K562 (cell line): ENCODE measurements around the gene ICA1. TPM values are rescaled to one million over a fixed set of nuclear protein-coding genes. Genes with fewer than 3 reads are reported as not detected.

Source experiments
- ATAC-seq: fragments of 200-7000 bp; cut with Tn5 transposase; 3 replicates; pipeline ENCODE4 v1.9.1; 2020; ENCODE audit warnings: moderate library complexity
- BruUV-seq: library from RNA; stranded (reverse); fragments of 400-500 nt; replicated peaks from 2 replicates; lab custom pipeline; 2021; lab: Mats Ljungman, UMichigan
- CTCF ChIA-PET: fragments of 300-600 bp; formaldehyde crosslinking; extraction: SDS; loops from one replicate; lab custom pipeline; 2021; ENCODE audit warnings: low intra/inter-chr PET ratio; lab: Yijun Ruan, JAX
- POLR2A ChIA-PET: fragments of 300-600, 350-650 bp; sonication (Branson Sonifier 250); formaldehyde crosslinking; extraction: SDS; loops from one replicate; lab custom pipeline; 2021; ENCODE audit warnings: antibody characterized with exemption, inconsistent platforms; lab: Yijun Ruan, JAX
- DNase-seq, 4 experiments: peaks; one replicate each; pipeline versions ENCODE4 v3.0.0 to v3.0.0-alpha.2; 2011 to 2018; ENCODE audit warnings: low spot score in 3 of 4, mixed read lengths in 3 of 4; ENCODE audit errors: extremely low read depth in 1 of 4
- FAIRE-seq: peaks from 2 replicates; lab custom pipeline; 2011; peaks lifted over from hg19 to GRCh38; lab: Jason Lieb, UNC
- H2AFZ ChIP-seq: 2 replicates; pipeline ENCODE4 v1.6.0; 2011; ENCODE audit warnings: low read depth, low read length, control low read depth, inconsistent platforms
- H3K27ac ChIP-seq: fragments of 200-600 bp; 3 replicates; pipeline ENCODE4 v1.8.0; 2011; ENCODE audit warnings: low read depth, mild to moderate bottlenecking, control low read depth, inconsistent platforms, low read length, moderate library complexity, mixed read lengths; ENCODE audit errors: extremely low read depth
- H3K27me3 ChIP-seq, 2 experiments: fragments of 300-600 bp in 1 of 2; 2 replicates in 1 of 2; 3 replicates in 1 of 2; pipeline versions ENCODE4 v1.6.0 to v1.8.0; 2011; ENCODE audit warnings: inconsistent platforms in 2 of 2, low read length in 2 of 2, mild to moderate bottlenecking in 1 of 2, mixed read lengths in 1 of 2, moderate library complexity in 1 of 2; ENCODE audit not compliant: control insufficient read depth in 2 of 2, insufficient read depth in 2 of 2
- H3K36me3 ChIP-seq: fragments of 300-600 bp; 3 replicates; pipeline ENCODE4 v1.8.0; 2011; ENCODE audit warnings: mild to moderate bottlenecking, low read length, inconsistent platforms; ENCODE audit not compliant: control insufficient read depth, insufficient read depth
- H3K4me1 ChIP-seq, 2 experiments: fragments of 200-600 bp in 1 of 2; replicated peaks in 1 of 2; 2 replicates in 1 of 2; 3 replicates in 1 of 2; pipeline versions ENCODE4 v1.5.1 to v1.8.0; 2011; ENCODE audit warnings: inconsistent platforms in 2 of 2, low read length in 2 of 2, mild to moderate bottlenecking in 1 of 2, mixed read lengths in 1 of 2, moderate library complexity in 1 of 2; ENCODE audit not compliant: control insufficient read depth in 2 of 2, insufficient read depth in 2 of 2
- H3K4me2 ChIP-seq: 2 replicates; pipeline ENCODE4 v1.6.1; 2011; ENCODE audit warnings: low read length, control low read depth, inconsistent platforms, mixed read lengths; ENCODE audit not compliant: insufficient read depth
- H3K4me3 ChIP-seq: fragments of 200-600 bp; sonication (generic), shearing (Covaris generic); 2 replicates; pipeline ENCODE4 v1.5.1; 2016; ENCODE audit warnings: control low read depth, inconsistent platforms
- H3K79me2 ChIP-seq: fragments of 200-600 bp; 3 replicates; pipeline ENCODE4 v1.8.0; 2011; ENCODE audit warnings: low read length, inconsistent platforms; ENCODE audit not compliant: control insufficient read depth, insufficient read depth
- H3K9ac ChIP-seq, 2 experiments: 2 replicates each; pipeline versions ENCODE4 v1.6.0 to v1.6.1; 2011; ENCODE audit warnings: low read depth in 2 of 2, low read length in 2 of 2, control low read depth in 1 of 2, inconsistent platforms in 1 of 2, mild to moderate bottlenecking in 1 of 2, mixed read lengths in 1 of 2; ENCODE audit not compliant: insufficient read depth in 1 of 2
- H3K9me1 ChIP-seq: one replicate; pipeline ENCODE4 v1.6.0; 2011; ENCODE audit warnings: inconsistent platforms, mild to moderate bottlenecking, low read length, moderate library complexity; ENCODE audit not compliant: control insufficient read depth, insufficient read depth
- H3K9me3 ChIP-seq: replicated peaks from 2 replicates; pipeline ENCODE4 v1.5.1; 2011; ENCODE audit warnings: low read depth, low read length, inconsistent platforms; ENCODE audit not compliant: control insufficient read depth, insufficient read depth
- H4K20me1 ChIP-seq: replicated peaks from 2 replicates; pipeline ENCODE4 v1.6.1; 2011; ENCODE audit warnings: low read length, inconsistent platforms, mixed read lengths; ENCODE audit not compliant: control insufficient read depth, insufficient read depth
- DPF2 ChIP-seq: fragments of 450-650 bp; IDR thresholded peaks from 2 replicates; pipeline ENCODE4 v1.6.1; 2016
- ESRRB ChIP-seq: fragments of 250-450 bp; sonication (Bioruptor Pico); IDR thresholded peaks from 2 replicates; pipeline ENCODE4 v1.5.0; 2020; ENCODE audit warnings: mild to moderate bottlenecking, moderate library complexity, borderline replicate concordance
- GABPB2 ChIP-seq: fragments of 250-450 bp; sonication (Bioruptor Pico); conservative IDR thresholded peaks from 2 replicates; pipeline ENCODE4 v1.5.1; 2021; ENCODE audit warnings: mild to moderate bottlenecking
- PHB ChIP-seq: fragments of 250-450 bp; sonication (Bioruptor Pico); IDR thresholded peaks from 2 replicates; pipeline ENCODE4 v1.5.0; 2021
- PURB ChIP-seq: sonication (generic); formaldehyde crosslinking; IDR thresholded peaks from 2 replicates; pipeline ENCODE4 v1.9.0; 2021; ENCODE audit warnings: low read depth, mild to moderate bottlenecking, missing genetic modification reagents
- RBM17 ChIP-seq: fragments of 200-400 bp; formaldehyde crosslinking; IDR thresholded peaks from 2 replicates; pipeline ENCODE4 v1.6.1; 2017; ENCODE audit warnings: low read depth, mild to moderate bottlenecking, low read length, borderline replicate concordance
- SMARCA4 ChIP-seq: fragments of 450-650 bp; IDR thresholded peaks from 2 replicates; pipeline ENCODE4 v1.6.1; 2016
- SOX6 ChIP-seq: fragments of 450-650 bp; IDR thresholded peaks from 2 replicates; pipeline ENCODE4 v1.6.1; 2014; ENCODE audit warnings: mild to moderate bottlenecking
- WGBS: fragments of 100-300 bp; shearing (Covaris generic); methylation state at CpG from one replicate; pipeline ENCODE4 v1.1.6; 2016; ENCODE audit warnings: low coverage, mixed read lengths; ENCODE audit not compliant: insufficient coverage; ENCODE audit errors: missing lambda C conversion rate; 5-methylcytosine and 5-hydroxymethylcytosine counted together
- in situ Hi-C: fragments of 300-500 bp; cut with MboI; formaldehyde crosslinking; loops from 4 replicates; pipeline ENCODE4 v1.15.0; 2018; ENCODE audit warnings: inconsistent platforms, mixed read lengths
- intact Hi-C: fragments of 100-400 bp; cut with micrococcal nuclease; formaldehyde crosslinking; loops from 2 replicates; pipeline ENCODE4 v1.14.2; 2022
- polyA plus RNA-seq, 8 experiments: library from polyadenylated mRNA; depleted of rRNA in 4 of 8; stranded (reverse) in 5 of 8; unstranded in 3 of 8; fragments of >200 nt; fragmentation: Nextera tagmentation in 2 of 8; fragmentation: Illumina TruSeq in 1 of 8; extraction: Ambion mirVana in 2 of 8; extraction: Trizol in 1 of 8; gene quantifications; 2 replicates each; pipeline versions ENCODE4 v1.2.1 to v1.2.3, GENCODE V29; 2011 to 2014; ENCODE audit warnings: inconsistent platforms in 1 of 8, missing spikeins in 1 of 8
- total RNA-seq, 7 experiments: library from RNA; depleted of rRNA in 6 of 7; stranded (reverse); fragments of >200 nt in 6 of 7; fragmentation: Illumina TruSeq in 2 of 7; extraction: Trizol in 2 of 7; gene quantifications; 2 replicates each; pipeline versions ENCODE4 v1.2.1 to v1.2.3, GENCODE V29; 2011 to 2021; ENCODE audit warnings: low replicate concordance in 1 of 7
- TF ChIP-seq, protein P1 (sequence below), 2 experiments: fragments of 200-800 bp in 1 of 2; sonication (Bioruptor generic) in 1 of 2; sonication (generic) in 1 of 2; formaldehyde crosslinking in 1 of 2; IDR thresholded peaks in 1 of 2; conservative IDR thresholded peaks in 1 of 2; 2 replicates each; pipeline versions ENCODE4 v1.5.0 to v1.6.1; 2016 to 2020; ENCODE audit warnings: missing compliant biosample characterization in 1 of 2, missing genetic modification characterization in 1 of 2, missing genetic modification reagents in 1 of 2
- TF ChIP-seq, protein P2 (sequence below): sonication (generic); formaldehyde crosslinking; IDR thresholded peaks from 2 replicates; pipeline ENCODE4 v1.8.0; 2022; ENCODE audit warnings: missing genetic modification reagents, mild to moderate bottlenecking, moderate library complexity, borderline replicate concordance
- TF ChIP-seq, protein P3 (sequence below), 2 experiments: fragments of 150-350 bp in 1 of 2; IDR thresholded peaks; 2 replicates each; pipeline ENCODE4 v1.6.1; 2012 to 2016; ENCODE audit warnings: low read depth in 2 of 2, low read length in 2 of 2, mild to moderate bottlenecking in 1 of 2, moderate library complexity in 1 of 2
- TF ChIP-seq, protein P4 (sequence below): fragments of 450-650 bp; IDR thresholded peaks from one replicate; pipeline ENCODE4 v1.6.1; 2018; ENCODE audit warnings: mild to moderate bottlenecking, moderate library complexity; ENCODE audit not compliant: partially characterized antibody

The ICA1 gene
- total and polyA plus RNA-seq, 9 of the 15 experiments (the other 6 are each of a cell fraction or from before 2014, with no cell fraction given), result 7.1 to 22.3 (median 16.4) TPM

DNA sequence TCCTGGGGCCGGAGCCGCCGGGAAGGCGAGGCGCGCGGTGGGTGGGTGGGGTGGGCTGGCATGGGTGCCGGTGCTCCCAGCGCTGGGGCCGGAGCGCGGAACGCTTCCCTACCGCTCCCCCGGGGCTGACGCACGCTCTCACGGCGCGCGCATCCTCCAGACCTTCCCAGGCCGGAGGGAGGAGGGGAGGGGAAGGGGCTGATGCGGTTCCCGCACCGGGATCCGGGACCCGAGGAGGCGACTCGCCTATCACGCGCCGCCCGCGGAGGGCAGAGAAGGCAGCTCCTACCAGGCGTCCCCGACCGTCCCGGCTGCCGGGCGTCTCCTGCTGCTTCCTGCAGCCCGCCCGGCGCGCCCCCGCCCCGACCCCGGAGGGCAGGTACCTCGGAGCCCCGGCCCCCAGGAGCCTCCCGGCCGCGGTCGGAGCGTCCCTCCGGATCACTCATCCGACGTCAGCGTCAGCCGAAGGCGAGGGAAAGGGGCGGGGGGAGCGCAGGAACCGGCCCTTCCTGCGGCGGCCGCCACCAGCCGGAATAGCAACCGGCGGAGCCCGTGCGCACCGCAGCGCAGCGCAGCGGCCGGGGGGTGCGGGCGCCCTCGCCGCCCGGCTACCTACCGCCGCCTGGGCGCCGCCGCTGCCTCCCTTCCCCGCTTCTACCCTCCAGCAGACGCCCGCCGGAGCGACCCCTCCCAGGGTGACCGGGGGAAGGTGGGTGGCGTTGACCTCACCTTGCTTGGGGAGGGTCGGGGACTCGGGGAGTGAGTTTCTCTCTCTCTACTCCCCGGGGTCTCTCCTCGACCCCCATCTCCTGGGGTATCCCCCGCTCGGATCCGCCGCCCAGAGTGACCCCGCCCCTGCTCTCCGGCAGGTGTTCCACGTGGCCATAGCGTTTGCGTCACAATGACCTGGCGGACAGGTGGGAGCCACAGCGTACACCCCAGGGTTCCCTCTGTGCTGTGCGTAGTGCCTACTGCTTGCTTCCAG, at the start of gene ICA1 (continued):
- TF ChIP-seq, protein P1, sequence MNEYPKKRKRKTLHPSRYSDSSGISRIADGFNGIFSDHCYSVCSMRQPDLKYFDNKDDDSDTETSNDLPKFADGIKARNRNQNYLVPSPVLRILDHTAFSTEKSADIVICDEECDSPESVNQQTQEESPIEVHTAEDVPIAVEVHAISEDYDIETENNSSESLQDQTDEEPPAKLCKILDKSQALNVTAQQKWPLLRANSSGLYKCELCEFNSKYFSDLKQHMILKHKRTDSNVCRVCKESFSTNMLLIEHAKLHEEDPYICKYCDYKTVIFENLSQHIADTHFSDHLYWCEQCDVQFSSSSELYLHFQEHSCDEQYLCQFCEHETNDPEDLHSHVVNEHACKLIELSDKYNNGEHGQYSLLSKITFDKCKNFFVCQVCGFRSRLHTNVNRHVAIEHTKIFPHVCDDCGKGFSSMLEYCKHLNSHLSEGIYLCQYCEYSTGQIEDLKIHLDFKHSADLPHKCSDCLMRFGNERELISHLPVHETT (CRISPR knock-in tag; conservative IDR thresholded peaks at IDR 0.05 in 1 of 2, IDR thresholded peaks at IDR 0.05 in 1 of 2), result peak in 1 of 2 experiments; percentile 69; a peak in 1 of 4 replicates
- TF ChIP-seq, protein P2, sequence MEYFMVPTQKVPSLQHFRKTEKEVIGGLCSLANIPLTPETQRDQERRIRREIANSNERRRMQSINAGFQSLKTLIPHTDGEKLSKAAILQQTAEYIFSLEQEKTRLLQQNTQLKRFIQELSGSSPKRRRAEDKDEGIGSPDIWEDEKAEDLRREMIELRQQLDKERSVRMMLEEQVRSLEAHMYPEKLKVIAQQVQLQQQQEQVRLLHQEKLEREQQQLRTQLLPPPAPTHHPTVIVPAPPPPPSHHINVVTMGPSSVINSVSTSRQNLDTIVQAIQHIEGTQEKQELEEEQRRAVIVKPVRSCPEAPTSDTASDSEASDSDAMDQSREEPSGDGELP, result peak; percentile 71
- TF ChIP-seq, all 486 proteins: peak for 83

DNA sequence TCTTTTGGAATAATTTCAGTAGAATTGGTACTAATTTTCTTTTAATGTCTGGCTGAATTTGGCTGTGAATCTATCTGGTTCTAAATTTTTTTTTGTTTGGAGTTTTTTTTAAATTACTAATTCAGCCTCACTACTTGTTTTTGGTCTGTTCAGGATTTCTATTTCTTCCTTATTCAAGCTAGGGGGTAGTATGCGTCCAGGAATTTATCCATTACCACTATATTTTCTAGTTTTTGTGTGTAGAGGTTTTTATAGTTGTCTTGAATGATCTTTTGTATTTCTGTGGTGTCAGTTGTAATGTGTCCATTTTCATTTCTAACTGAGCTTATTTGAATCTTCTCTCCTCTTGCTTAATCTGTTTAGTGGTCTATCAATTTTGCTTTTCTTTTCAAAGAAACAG, 48.9 kb upstream of the ICA1 start:
- 8% methylated on average over 1 of the region's 1 CpG for WGBS
- ATAC-seq (no peak), DNase-seq (no peak), FAIRE-seq (no peak)
- Histone ChIP-seq H3K4me2 (no peak overlapping the region), H3K9ac (no peak overlapping the region), H3K36me3 (no peaks in the 10 kb centered on the region), H3K79me2 (peaks cover 7% of the 10 kb centered on the region; the same call in 2 of the 3 replicates), H4K20me1 (no peaks in the 10 kb centered on the region), H3K4me1 (peaks cover 0 to under 1% of the 10 kb centered on the region in 2 experiments; a peak in 1 of 5 replicates), H3K27ac (no peak overlapping the region), H2AFZ (no peak overlapping the region), H3K9me1 (no peaks in the 10 kb centered on the region), H3K4me3 (no peak overlapping the region), H3K27me3 (no peaks in the 10 kb centered on the region), H3K9me3 (peaks cover 7% of the 10 kb centered on the region; the same call in 1 of the 2 replicates)
- no TSS peak for BruUV-seq
- CTCF ChIA-PET, result no interaction called here
- POLR2A ChIA-PET, result no interaction called here
- intact Hi-C loops, result no loop called here
- in situ Hi-C loops, result no loop called here
- TF ChIP-seq SMARCA4 (no peak), PHB (CRISPR knock-in tag) (no peak), ESRRB (CRISPR knock-in tag) (no peak), DPF2 (no peak), PURB (CRISPR knock-in tag) (no peak), RBM17 (no peak), SOX6 (no peak), GABPB2 (CRISPR knock-in tag) (no peak)
- TF ChIP-seq, protein P3, sequence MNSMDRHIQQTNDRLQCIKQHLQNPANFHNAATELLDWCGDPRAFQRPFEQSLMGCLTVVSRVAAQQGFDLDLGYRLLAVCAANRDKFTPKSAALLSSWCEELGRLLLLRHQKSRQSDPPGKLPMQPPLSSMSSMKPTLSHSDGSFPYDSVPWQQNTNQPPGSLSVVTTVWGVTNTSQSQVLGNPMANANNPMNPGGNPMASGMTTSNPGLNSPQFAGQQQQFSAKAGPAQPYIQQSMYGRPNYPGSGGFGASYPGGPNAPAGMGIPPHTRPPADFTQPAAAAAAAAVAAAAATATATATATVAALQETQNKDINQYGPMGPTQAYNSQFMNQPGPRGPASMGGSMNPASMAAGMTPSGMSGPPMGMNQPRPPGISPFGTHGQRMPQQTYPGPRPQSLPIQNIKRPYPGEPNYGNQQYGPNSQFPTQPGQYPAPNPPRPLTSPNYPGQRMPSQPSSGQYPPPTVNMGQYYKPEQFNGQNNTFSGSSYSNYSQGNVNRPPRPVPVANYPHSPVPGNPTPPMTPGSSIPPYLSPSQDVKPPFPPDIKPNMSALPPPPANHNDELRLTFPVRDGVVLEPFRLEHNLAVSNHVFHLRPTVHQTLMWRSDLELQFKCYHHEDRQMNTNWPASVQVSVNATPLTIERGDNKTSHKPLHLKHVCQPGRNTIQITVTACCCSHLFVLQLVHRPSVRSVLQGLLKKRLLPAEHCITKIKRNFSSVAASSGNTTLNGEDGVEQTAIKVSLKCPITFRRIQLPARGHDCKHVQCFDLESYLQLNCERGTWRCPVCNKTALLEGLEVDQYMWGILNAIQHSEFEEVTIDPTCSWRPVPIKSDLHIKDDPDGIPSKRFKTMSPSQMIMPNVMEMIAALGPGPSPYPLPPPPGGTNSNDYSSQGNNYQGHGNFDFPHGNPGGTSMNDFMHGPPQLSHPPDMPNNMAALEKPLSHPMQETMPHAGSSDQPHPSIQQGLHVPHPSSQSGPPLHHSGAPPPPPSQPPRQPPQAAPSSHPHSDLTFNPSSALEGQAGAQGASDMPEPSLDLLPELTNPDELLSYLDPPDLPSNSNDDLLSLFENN (IDR thresholded peaks at IDR 0.05; ENCODE audit: low read depth in 2 of 2, low read length in 2 of 2), result no peak
- TF ChIP-seq, protein P4, sequence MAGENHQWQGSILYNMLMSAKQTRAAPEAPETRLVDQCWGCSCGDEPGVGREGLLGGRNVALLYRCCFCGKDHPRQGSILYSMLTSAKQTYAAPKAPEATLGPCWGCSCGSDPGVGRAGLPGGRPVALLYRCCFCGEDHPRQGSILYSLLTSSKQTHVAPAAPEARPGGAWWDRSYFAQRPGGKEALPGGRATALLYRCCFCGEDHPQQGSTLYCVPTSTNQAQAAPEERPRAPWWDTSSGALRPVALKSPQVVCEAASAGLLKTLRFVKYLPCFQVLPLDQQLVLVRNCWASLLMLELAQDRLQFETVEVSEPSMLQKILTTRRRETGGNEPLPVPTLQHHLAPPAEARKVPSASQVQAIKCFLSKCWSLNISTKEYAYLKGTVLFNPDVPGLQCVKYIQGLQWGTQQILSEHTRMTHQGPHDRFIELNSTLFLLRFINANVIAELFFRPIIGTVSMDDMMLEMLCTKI, result no peak
